ENCODE results near the gene ZFYVE28.

The ZFYVE28 gene

GRCh38 chr4:2300431-2301224, 117.8 kb downstream of the ZFYVE28 start:
- no peak for DNase-seq

- DNase-seq = no peak
Observed at GRCh38 chr4:2299794-2300193, 118.7 kb downstream of the ZFYVE28 start.

DNA sequence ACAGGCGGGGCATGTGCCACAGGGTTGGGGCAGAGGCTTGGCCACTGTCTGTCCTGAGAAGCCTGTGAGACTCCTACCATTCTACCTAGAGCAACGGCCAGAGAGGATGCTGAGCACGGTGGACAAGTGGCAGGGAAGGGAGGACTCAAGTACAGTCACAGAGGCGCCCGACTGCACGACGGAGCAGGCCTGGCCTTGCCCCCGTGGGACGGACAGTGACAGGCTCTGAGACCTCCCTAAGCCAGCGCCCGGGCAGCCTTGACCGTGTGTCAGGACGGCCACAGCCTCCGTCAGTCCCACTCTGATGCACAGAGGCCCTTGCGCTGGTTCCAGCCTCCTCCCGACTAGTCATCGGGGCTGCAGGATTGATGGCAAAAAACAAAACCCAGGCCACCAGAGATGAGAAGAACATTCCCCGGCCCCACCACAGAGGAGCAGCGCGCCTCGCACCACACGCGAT, 119.9 kb downstream of the ZFYVE28 start:
- DNase-seq = no peak

DNA sequence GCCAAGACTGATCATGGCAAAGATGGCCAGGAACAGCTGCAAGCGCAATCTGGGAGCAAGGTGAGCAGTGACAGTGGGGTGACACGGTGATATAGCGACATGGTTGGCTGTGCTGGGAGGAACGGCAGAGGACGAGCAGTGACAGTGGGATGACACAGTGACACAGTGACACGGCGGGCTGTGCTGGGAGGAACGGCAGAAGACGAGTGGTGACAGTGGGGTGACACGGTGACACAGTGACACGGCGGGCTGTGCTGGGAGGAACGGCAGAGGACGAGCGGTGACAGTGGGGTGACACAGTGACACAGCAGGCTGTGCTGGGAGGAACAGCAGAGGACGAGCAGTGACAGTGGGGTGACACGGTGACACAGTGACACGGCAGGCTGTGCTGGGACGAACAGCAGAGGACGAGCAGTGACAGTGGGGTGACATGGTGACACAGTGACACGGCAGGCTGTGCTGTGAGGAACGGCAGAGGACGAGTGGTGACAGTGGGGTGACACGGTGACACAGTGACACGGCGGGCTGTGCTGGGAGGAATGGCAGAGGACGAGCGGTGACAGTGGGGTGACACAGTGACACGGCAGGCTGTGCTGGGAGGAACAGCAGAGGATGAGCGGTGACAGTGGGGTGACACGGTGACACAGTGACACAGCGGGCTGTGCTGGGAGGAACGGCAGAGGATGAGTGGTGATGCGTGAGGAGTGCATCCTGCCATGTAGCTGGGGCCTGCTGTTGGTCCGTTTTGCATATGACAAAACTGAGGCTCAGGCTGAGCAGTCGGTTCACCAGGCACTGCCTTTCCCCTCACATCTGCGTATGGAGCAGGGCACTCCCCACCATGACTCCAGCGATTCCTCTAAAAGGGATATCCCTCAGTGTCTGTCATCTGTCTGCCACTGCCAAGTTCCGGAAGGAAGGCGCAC, 120.6 kb downstream of the ZFYVE28 start:
- DNase-seq = no peak

GRCh38 chr4:2296631-2297601, 121.5 kb downstream of the ZFYVE28 start:
- DNase-seq = no peak

DNA sequence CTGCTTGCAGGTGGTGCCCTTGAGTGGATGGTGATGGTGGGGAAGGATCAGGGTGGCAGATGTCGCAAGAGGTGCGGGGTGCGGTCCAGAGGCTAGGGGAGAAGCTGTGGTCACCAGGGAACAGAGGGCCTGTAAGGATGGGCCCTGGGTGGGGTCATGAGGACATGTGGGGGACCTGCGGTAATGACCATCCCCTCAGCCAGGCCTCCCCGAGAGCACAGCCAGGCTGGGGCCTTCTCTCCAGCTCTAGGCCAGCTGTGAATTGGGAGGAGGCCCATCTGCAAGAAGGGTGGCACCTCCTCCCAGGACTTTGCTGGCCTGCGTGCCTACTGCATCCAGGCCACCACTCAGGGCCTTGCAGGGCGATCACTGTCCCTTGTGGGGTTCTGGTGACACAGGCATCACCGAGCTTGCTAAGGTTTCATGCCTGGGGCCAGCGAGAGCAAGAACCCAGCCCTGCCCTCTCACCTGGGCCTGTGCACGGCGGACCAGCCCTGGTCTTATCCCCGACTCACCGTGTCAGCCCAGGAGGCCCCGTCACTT, 122.5 kb downstream of the ZFYVE28 start:
- DNase-seq = no peak

- no peak for DNase-seq
Observed at GRCh38 chr4:2295500-2295899, 122.9 kb downstream of the ZFYVE28 start.

DNA sequence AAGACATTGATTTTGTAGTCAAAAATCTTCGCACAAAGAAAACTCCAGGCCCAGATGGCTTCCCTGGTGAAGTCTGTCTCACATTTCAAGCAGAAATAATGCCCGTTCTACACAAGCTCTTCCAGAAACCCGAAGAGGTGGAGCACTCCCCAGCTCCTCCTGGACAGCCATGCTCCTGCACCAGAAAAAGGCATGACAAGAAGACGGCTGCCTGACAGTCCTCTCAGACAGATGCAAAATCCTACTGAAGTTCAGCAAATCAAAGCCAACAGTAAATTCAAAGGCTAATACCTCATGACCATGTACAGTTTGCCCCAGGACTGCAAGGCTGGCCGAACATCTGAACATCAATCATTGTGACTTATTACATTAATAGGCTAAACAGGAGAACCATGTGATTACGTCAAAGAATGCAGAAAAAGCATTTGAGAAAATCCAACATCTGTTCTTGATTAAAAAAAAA, 125.8 kb downstream of the ZFYVE28 start:
- no peak for DNase-seq

DNA sequence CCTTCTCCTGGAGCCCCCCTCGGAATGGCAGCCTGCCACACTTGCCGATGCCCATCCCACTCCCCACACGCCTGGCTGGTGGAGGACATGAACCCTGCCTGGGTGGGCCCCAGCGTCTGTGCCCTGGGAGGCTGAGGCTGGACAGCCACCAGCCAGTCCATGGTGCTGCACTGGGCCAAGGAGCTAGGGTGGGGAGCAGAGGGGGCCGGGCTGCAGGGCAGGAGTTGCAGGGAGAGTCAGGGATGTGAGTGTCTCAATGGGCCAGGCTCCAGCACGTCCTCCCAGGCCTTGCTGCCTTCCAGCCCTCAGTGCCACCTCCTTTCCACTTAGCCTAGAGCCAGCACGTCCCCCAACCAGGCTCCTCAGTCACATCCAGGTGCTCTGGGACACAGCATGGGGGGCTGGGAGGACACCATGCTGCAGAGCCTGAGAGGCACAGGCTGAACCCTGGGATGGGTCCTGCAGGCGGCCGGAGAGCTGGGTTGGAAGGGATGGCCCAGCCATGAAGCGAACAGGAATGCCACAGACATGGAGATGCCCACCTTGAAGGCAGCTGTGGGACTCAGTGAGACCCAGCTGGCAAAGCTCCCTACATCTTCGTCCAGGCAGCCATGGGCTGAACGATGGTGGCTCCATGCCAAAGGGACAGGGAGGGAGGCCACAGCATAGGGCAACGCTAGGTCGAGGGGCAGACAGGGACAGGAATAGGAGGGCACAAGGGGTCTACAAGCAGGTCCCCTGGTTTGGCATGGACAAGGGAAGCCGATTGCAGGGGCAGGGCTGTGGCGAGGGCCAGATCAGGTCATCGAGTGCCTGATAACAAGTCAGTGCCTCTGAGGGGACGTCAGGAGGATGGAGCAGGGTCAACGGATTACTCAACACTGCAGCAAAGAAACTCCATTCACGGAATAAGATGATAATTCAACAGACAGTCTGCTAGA, 126.5 kb downstream of the ZFYVE28 start:
- no peak for DNase-seq

GRCh38 chr4:2290974-2291704, 127.3 kb downstream of the ZFYVE28 start:
- DNase-seq = no peak

DNA sequence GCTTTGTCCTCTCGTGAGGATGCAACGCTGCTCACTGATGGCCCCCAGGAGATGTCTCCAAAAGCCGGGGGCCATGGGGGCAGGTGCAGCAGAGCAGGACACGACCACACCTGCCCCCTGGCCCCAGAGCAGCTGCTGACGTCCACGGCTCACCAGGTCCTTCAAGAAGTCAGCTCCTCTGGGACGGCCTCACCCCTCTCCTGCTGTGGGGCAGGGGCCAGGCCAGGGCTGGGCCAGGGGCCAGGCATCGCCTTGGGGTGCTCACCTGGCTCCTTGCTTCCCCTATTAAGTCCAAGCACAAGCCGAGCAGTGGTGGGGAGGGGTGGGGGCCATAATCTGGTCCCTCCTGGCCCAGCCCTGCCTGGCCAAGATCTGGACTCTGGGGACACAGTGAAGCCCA, 128.0 kb downstream of the ZFYVE28 start:
- DNase-seq = no peak

DNA sequence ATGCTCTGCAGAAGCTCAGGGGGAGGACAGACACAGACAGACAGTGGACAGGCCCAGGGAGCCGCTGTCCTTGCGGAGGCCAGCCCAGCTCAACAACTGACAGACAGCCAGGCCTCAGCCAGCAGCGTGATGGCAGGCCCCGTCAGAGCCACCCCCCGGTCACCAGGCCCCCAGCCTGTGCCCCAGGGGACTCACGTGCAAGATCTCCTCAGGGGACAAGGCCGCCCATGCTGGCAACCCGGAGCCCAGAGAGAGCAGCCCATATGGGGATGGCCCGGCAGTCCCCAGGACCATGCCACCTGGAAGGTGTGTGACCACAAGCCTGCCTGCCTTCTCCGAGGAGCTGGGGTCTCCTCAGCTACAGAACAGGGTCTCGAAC, 128.5 kb downstream of the ZFYVE28 start:
- no peak for DNase-seq

- DNase-seq = no peak
Observed at GRCh38 chr4:2289311-2289954, 129.0 kb downstream of the ZFYVE28 start.

DNA sequence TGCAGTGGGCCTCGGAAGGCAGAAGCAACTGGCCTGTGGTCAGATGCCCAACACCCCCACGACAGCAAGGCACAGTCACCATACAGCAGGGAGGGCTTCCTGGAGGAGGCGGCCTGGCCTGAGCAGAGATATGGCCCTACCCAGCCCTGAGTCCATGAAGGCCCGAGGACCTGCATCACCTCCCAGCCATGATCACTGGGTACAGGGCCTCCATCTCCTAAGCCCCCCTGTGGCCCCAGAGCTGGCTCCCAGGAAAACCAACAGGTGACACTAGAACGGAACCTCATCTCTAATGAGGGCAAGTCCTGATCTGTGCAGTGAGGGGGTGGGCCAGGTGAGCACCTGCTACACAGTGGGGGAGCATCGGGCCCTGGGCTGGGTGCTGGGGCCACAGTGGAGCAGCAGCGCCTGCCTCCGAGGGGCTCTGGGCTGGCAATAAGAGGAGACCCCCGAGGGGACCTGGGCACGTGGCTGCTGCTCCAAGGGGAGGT, 130.3 kb downstream of the ZFYVE28 start:
- DNase-seq = no peak

DNA sequence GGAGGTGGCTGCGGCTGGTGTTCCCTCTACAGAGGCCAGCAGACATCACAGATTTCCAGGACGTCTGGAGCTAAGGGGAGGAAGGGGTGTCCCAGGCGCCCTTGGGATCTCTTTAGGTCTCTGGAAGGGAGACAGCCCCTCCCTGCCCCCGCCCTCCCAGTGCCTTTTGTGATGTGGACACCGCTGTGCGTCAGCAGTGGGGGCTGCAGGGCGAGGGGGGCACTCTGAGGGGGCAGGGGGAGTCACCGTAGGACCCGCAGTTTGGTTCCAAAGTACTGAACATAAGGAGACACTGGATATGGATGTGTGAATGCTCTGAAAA, 130.9 kb downstream of the ZFYVE28 start:
- no peak for DNase-seq

DNA sequence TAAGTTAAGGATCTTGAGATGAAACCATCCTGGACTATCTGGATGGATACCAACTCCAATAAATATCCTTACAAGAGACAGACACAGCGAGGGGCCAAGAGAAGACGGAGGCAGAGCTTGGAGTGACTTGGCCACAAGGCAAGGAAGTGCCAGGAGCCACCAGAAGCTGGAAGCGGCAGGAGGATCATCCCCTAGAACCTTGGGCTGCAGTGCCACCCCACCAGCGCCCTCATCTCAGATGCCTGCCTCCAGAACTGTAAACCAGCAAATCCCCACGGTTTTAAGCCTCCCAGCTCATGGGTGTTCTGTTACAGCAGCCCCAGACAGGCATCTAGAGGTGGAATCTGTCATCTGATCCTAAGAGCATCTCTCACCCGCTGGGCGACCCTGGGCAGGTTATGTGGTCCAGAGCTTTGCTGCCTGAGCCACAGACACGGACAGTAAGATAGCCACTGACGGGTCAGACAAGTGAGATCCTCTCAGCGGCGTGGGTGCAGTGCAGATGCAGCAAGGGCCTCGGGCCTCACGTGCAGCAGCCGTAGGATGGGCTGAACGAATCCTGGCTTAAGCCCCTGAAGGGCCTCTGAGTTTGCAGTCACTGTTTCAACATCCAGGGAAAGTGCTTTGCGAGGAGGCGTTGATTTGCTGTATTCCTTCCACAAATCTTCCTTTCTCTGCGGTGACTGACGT, 131.4 kb downstream of the ZFYVE28 start:
- DNase-seq = no peak

DNA sequence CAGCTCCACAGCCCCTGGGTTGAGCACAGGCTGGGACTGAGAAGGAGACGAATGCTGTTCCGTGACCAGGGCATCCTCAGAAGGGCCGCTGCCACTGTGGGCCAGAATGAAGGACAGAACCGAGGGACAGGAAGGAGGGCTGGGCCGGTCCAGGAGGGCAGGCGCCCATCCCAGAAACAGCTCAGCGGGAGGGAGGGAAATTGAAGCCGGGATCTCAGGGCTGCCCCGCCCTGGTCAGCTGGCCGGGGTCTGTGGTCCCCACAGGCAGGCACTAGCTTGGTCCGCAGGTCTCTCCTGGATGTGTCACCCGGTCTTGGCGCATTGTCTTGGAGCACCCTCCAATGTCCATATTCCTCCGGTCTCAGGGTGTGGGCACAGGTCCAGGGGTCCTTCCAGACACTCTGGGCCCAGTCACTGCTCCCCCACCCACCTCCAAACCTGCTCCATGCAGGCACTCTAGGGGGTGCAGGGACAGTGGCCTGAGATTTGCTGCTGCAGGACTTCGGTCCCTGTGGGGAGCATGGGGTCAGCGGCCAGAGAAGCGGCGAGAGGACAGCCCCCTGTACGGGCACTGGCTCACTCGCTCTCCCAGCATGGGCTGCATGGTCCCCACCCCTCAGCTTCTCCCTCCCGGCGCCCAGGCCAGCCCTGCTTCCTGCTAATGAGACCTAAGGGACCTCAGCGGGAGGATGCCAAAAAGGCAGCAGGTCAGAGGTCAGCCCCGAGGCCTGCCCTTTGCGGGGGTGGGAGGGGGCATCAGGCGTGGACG, 132.6 kb downstream of the ZFYVE28 start:
- DNase-seq = no peak

GRCh38 chr4:2284934-2285612, 133.4 kb downstream of the ZFYVE28 start:
- DNase-seq = no peak
